K562 (cell line): Measurements from ENCODE around the gene ATP13A2.

Experiments
- ATF3 ChIP-seq, 2 experiments: fragments of 450-650 bp in 1 of 2; sonication (generic) in 1 of 2; formaldehyde crosslinking in 1 of 2; IDR thresholded peaks in 1 of 2; conservative IDR thresholded peaks in 1 of 2; 2 replicates each; pipeline versions ENCODE4 v1.6.1 to v1.8.1; 2016 to 2023; ENCODE audit warnings: mild to moderate bottlenecking in 2 of 2, moderate library complexity in 2 of 2, inconsistent platforms in 1 of 2, missing genetic modification reagents in 1 of 2
- CEBPB ChIP-seq: fragments of 450-650 bp; IDR thresholded peaks from 2 replicates; pipeline ENCODE4 v1.6.1; 2016; ENCODE audit warnings: missing genetic modification characterization, missing compliant biosample characterization
- CTCF ChIP-seq, 3 experiments: IDR thresholded peaks in 2 of 3; conservative IDR thresholded peaks in 1 of 3; 2 replicates each; pipeline ENCODE4 v1.5.1; 2011 to 2012; ENCODE audit warnings: low read length in 3 of 3, mild to moderate bottlenecking in 3 of 3, control low read depth in 2 of 3, improper control_type of control experiment in 1 of 3, inconsistent platforms in 1 of 3, low read depth in 1 of 3, mixed read lengths in 1 of 3, moderate library complexity in 1 of 3; ENCODE audit not compliant: insufficient read depth in 2 of 3
- DLX4 ChIP-seq: fragments of 250-450 bp; sonication (Bioruptor Pico); IDR thresholded peaks from 2 replicates; pipeline ENCODE4 v1.6.1; 2021; ENCODE audit warnings: mild to moderate bottlenecking
- EZH2 ChIP-seq: IDR thresholded peaks from 2 replicates; pipeline ENCODE4 v1.6.1; 2012; ENCODE audit warnings: low read depth, mild to moderate bottlenecking, inconsistent platforms, low read length, borderline replicate concordance
- GATA2 ChIP-seq: sonication (generic); formaldehyde crosslinking; IDR thresholded peaks from 2 replicates; pipeline ENCODE4 v1.4.0; 2020; ENCODE audit warnings: mild to moderate bottlenecking, missing genetic modification reagents
- HDAC1 ChIP-seq, 2 experiments: fragments of 450-650 bp; IDR thresholded peaks; 2 replicates each; pipeline ENCODE4 v1.6.1; 2016 to 2017; ENCODE audit warnings: inconsistent platforms in 1 of 2, mild to moderate bottlenecking in 1 of 2, moderate library complexity in 1 of 2
- HMGXB4 ChIP-seq: sonication (generic); formaldehyde crosslinking; IDR thresholded peaks from 2 replicates; pipeline ENCODE4 v1.8.1; 2023; ENCODE audit warnings: mild to moderate bottlenecking, missing genetic modification reagents
- KDM4B ChIP-seq, 2 experiments: fragments of 450-650 bp in 1 of 2; sonication (generic) in 1 of 2; IDR thresholded peaks; 2 replicates each; pipeline ENCODE4 v1.6.1; 2016 to 2017; ENCODE audit warnings: borderline replicate concordance in 2 of 2, antibody characterized with exemption in 1 of 2, low read depth in 1 of 2, mild to moderate bottlenecking in 1 of 2
- POLR2AphosphoS5 ChIP-seq: IDR thresholded peaks from 2 replicates; pipeline ENCODE4 v1.6.1; 2011; ENCODE audit warnings: mild to moderate bottlenecking, low read depth, low read length, moderate library complexity; ENCODE audit not compliant: control insufficient read depth, insufficient read depth
- RREB1 ChIP-seq: fragments of 250-450 bp; sonication (Bioruptor Pico); IDR thresholded peaks from 2 replicates; pipeline ENCODE4 v1.4.0; 2020
- ZFX ChIP-seq: sonication (generic); formaldehyde crosslinking; IDR thresholded peaks from 2 replicates; pipeline ENCODE4 v1.8.0; 2022; ENCODE audit warnings: mild to moderate bottlenecking, missing genetic modification reagents, moderate library complexity
- ZNF274 ChIP-seq: IDR thresholded peaks from 2 replicates; pipeline ENCODE4 v1.6.1; 2011; ENCODE audit warnings: low read depth, mild to moderate bottlenecking, low read length, moderate library complexity, borderline replicate concordance

GRCh38 chr1:17011092-17011438, 663 bp downstream of the ATP13A2 start:
- TF ChIP-seq ATF3 (IDR thresholded peaks at IDR 0.05) (no peak), ATF3 (CRISPR knock-in tag; conservative IDR thresholded peaks at IDR 0.05) (no peak), GATA2 (no peak), RREB1 (CRISPR knock-in tag) (no peak), CTCF (IDR thresholded peaks at IDR 0.05 in 2 of 3, conservative IDR thresholded peaks at IDR 0.05 in 1 of 3; ENCODE audit: insufficient read depth in 2 of 3, low read depth in 1 of 3, low read length in 3 of 3) (no peak), CEBPB (tag) (no peak), EZH2 (no peak), POLR2AphosphoS5 (no peak), ZFX (CRISPR knock-in tag) (no peak), HMGXB4 (no peak), KDM4B (IDR thresholded peaks at IDR 0.05; ENCODE audit: borderline replicate concordance in 2 of 2, low read depth in 1 of 2) (no peak), ZNF274 (no peak), DLX4 (CRISPR knock-in tag) (no peak), HDAC1 (IDR thresholded peaks at IDR 0.05) (no peak)
